Raji (cell line): ENCODE data around the gene KRTAP10-2.

Source experiments
- POLR2A ChIP-seq: IDR thresholded peaks from 2 replicates; pipeline ENCODE4 v1.6.1; 2011; ENCODE audit warnings: low read depth, low read length, control low read depth; ENCODE audit not compliant: insufficient read depth

KRTAP10-2 gene

GRCh38 chr21:44555200-44555875 lies 4.0 kb upstream of the KRTAP10-2 start:
- no peak for TF ChIP-seq POLR2A

- no peak for TF ChIP-seq POLR2A
These were observed 1.4 kb upstream of the KRTAP10-2 start for GRCh38 chr21:44552681-44553080.

- no peak for TF ChIP-seq POLR2A
These were observed 831 bp upstream of the KRTAP10-2 start for GRCh38 chr21:44552136-44552535.

- no peak for TF ChIP-seq POLR2A
These were observed 498 bp downstream of the KRTAP10-2 start for GRCh38 chr21:44550807-44551206.

GRCh38 chr21:44549525-44550211 lies 1.6 kb downstream of the KRTAP10-2 start:
- no peak for TF ChIP-seq POLR2A

GRCh38 chr21:44548922-44549321 lies 2.4 kb downstream of the KRTAP10-2 start:
- TF ChIP-seq POLR2A = no peak

- TF ChIP-seq POLR2A = no peak
These were observed 2.9 kb downstream of the KRTAP10-2 start for GRCh38 chr21:44548381-44548780.

- TF ChIP-seq POLR2A = no peak
These were observed 3.5 kb downstream of the KRTAP10-2 start for GRCh38 chr21:44547656-44548331.

- TF ChIP-seq POLR2A = no peak
These were observed 6.7 kb downstream of the KRTAP10-2 start for GRCh38 chr21:44544566-44544965.

- TF ChIP-seq POLR2A = no peak
These were observed 8.6 kb downstream of the KRTAP10-2 start for GRCh38 chr21:44542716-44543115.

- TF ChIP-seq POLR2A = no peak
These were observed 10.5 kb downstream of the KRTAP10-2 start for GRCh38 chr21:44540741-44541288.

- TF ChIP-seq POLR2A = no peak
These were observed 11.2 kb downstream of the KRTAP10-2 start, which contains the start of gene KRTAP10-1 for GRCh38 chr21:44539991-44540666. Gene KRTAP10-1 (minus strand): TSS chr21:44540195. CDS start chr21:44540150, 45 bp downstream.

GRCh38 chr21:44539046-44539445 lies 12.3 kb downstream of the KRTAP10-2 start:
- no peak for TF ChIP-seq POLR2A

GRCh38 chr21:44537930-44538911 lies 13.1 kb downstream of the KRTAP10-2 start:
- TF ChIP-seq POLR2A = no peak
